ENCODE data around the gene KCNIP3.

DNA sequence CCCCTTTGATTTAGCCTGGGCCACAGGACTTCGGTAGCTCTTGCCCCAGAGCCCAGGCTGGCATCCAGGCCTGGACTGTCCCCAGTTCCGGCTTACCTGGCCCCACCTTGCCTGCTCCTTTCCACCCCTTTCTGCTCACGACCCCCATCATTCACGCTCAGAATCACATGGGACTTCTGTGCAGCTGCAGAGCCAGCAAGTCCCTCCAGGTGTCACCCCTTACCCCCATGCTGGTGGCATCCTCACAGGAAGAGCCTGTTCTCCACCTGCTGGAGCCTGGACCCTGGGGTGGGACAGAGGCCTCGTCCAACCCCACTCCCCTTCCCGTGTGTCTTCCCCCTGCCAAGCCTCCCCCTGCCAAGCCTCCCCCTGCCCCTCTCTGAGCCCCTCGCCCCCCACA, 7.9 kb upstream of the KCNIP3 start:
- TF ChIP-seq, protein P1, sequence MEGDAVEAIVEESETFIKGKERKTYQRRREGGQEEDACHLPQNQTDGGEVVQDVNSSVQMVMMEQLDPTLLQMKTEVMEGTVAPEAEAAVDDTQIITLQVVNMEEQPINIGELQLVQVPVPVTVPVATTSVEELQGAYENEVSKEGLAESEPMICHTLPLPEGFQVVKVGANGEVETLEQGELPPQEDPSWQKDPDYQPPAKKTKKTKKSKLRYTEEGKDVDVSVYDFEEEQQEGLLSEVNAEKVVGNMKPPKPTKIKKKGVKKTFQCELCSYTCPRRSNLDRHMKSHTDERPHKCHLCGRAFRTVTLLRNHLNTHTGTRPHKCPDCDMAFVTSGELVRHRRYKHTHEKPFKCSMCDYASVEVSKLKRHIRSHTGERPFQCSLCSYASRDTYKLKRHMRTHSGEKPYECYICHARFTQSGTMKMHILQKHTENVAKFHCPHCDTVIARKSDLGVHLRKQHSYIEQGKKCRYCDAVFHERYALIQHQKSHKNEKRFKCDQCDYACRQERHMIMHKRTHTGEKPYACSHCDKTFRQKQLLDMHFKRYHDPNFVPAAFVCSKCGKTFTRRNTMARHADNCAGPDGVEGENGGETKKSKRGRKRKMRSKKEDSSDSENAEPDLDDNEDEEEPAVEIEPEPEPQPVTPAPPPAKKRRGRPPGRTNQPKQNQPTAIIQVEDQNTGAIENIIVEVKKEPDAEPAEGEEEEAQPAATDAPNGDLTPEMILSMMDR (IDR thresholded peaks at IDR 0.05; ENCODE audit: insufficient read depth, low read length) = no peak
- TF ChIP-seq POLR2AphosphoS5 (IDR thresholded peaks at IDR 0.05; ENCODE audit: low read depth) (no peak), REST (IDR thresholded peaks at IDR 0.05; ENCODE audit: insufficient replicate concordance, low read depth) (no peak), GABPA (IDR thresholded peaks at IDR 0.05; ENCODE audit: low read depth) (no peak), SPI1 (IDR thresholded peaks at IDR 0.05; ENCODE audit: borderline replicate concordance, low read depth) (no peak)
